B cell (primary cell): ENCODE results near the gene KDM4E. TPM values are rescaled to one million over a fixed set of nuclear protein-coding genes. Genes with fewer than 3 reads are reported as not detected.
"Not testable (repeated sequence)": the region's sequence is repeated elsewhere in the genome, so short reads cannot be mapped to it uniquely, and the experiment has no call there.

Experiments
- ATAC-seq: fragments of 200-7000 bp; cut with Tn5 transposase; one replicate; pipeline ENCODE4 v1.10.0; 2021; ENCODE audit warnings: low read depth, mild to moderate bottlenecking, moderate number of reproducible peaks, moderate library complexity
- CTCF ChIA-PET: fragments of 350-600 bp; sonication (Branson Sonifier 250); formaldehyde crosslinking; loops from one replicate; lab custom pipeline; 2021; ENCODE audit warnings: antibody characterized with exemption, inconsistent platforms; lab: Charles Lee
- POLR2A ChIA-PET: fragments of 350-600 bp; sonication (Branson Sonifier 250); formaldehyde crosslinking; loops from one replicate; lab custom pipeline; 2021; ENCODE audit warnings: antibody characterized with exemption; lab: Charles Lee
- DNase-seq: peaks from one replicate; pipeline ENCODE4 v3.0.0; 2013
- H2AFZ ChIP-seq: 2 replicates; pipeline ENCODE4 v1.6.1; 2012; ENCODE audit warnings: mild to moderate bottlenecking, low read depth, low read length; ENCODE audit not compliant: insufficient read depth, poor library complexity, severe bottlenecking
- H3K27ac ChIP-seq, 2 donors: 1 replicate in 1 of 2; 2 replicates in 1 of 2; pipeline ENCODE4 v1.5.1; 2012 to 2013; ENCODE audit warnings: low read length in 2 of 2, mild to moderate bottlenecking in 2 of 2, moderate library complexity in 1 of 2
- H3K27me3 ChIP-seq, 4 experiments: fragments of 200-600 bp in 1 of 4; sonication (generic) in 1 of 4; replicated peaks in 1 of 4; 1 replicate in 2 of 4; 2 replicates in 2 of 4; pipeline versions ENCODE4 v1.6.1 to v1.7.0; 2013 to 2016; ENCODE audit warnings: low read length in 3 of 4, mild to moderate bottlenecking in 2 of 4, mixed read lengths in 1 of 4, moderate library complexity in 1 of 4; ENCODE audit not compliant: insufficient read depth in 4 of 4, control insufficient read depth in 3 of 4; ENCODE audit errors: control extremely low read depth in 1 of 4
- H3K36me3 ChIP-seq, 2 experiments: replicated peaks in 1 of 2; 1 replicate in 1 of 2; 2 replicates in 1 of 2; pipeline versions ENCODE4 v1.6.1 to v1.7.1; 2013; ENCODE audit warnings: low read length in 1 of 2; ENCODE audit not compliant: insufficient read depth in 2 of 2, control insufficient read depth in 1 of 2; ENCODE audit errors: control extremely low read depth in 1 of 2, extremely low read depth in 1 of 2
- H3K4me1 ChIP-seq, 2 donors: fragments of 200-600 bp in 1 of 2; sonication (generic) in 1 of 2; 1 replicate in 1 of 2; 2 replicates in 1 of 2; pipeline versions ENCODE4 v1.5.1 to v1.6.1; 2013 to 2017; ENCODE audit warnings: low read length in 2 of 2; ENCODE audit not compliant: control insufficient read depth in 2 of 2, insufficient read depth in 2 of 2
- H3K4me2 ChIP-seq: replicated peaks from 2 replicates; pipeline ENCODE3; 2012; ENCODE audit warnings: mild to moderate bottlenecking, low read depth, low read length; ENCODE audit not compliant: poor library complexity, severe bottlenecking
- H3K4me3 ChIP-seq, 5 experiments: fragments of 200-600 bp in 1 of 5; sonication (generic) in 1 of 5; 1 replicate in 3 of 5; 2 replicates in 2 of 5; pipeline versions ENCODE4 v1.5.1 to v1.7.0; 2011 to 2016; ENCODE audit warnings: low read length in 4 of 5, mild to moderate bottlenecking in 4 of 5, low read depth in 2 of 5, control low read depth in 1 of 5, moderate library complexity in 1 of 5; ENCODE audit not compliant: insufficient read depth in 1 of 5; ENCODE audit errors: control extremely low read depth in 1 of 5, extremely low read depth in 1 of 5
- H3K79me2 ChIP-seq: fragments of 200-600 bp; sonication (generic); one replicate; pipeline ENCODE4 v1.6.0; 2016; ENCODE audit warnings: low read length; ENCODE audit not compliant: control insufficient read depth, insufficient read depth
- H3K9ac ChIP-seq: fragments of 200-600 bp; sonication (generic); 2 replicates; pipeline ENCODE4 v1.6.1; 2017; ENCODE audit warnings: mild to moderate bottlenecking, low read length, moderate library complexity
- H3K9me3 ChIP-seq, 3 donors: one replicate each; pipeline versions ENCODE4 v1.6.1 to v1.7.1; 2013; ENCODE audit warnings: low read length in 2 of 3; ENCODE audit not compliant: control insufficient read depth in 2 of 3, insufficient read depth in 1 of 3; ENCODE audit errors: control extremely low read depth in 1 of 3
- H4K20me1 ChIP-seq: 2 replicates; pipeline ENCODE4 v1.6.0; 2012; ENCODE audit warnings: mild to moderate bottlenecking, low read length; ENCODE audit not compliant: insufficient read depth, control insufficient read depth, poor library complexity, severe bottlenecking
- H3K27ac Mint-ChIP-seq: one replicate; pipeline ENCODE4 v1.8.0; 2021; ENCODE audit warnings: mixed read lengths
- H3K27me3 Mint-ChIP-seq: one replicate; pipeline ENCODE4 v1.8.0; 2021; ENCODE audit warnings: mixed read lengths
- H3K4me1 Mint-ChIP-seq: one replicate; pipeline ENCODE4 v1.8.0; 2021; ENCODE audit warnings: mixed read lengths
- H3K4me3 Mint-ChIP-seq: one replicate; pipeline ENCODE4 v1.8.0; 2021; ENCODE audit warnings: mixed read lengths
- H3K9me3 Mint-ChIP-seq: one replicate; pipeline ENCODE4 v1.8.0; 2022; ENCODE audit warnings: mixed read lengths; ENCODE audit not compliant: insufficient read depth
- CTCF ChIP-seq: fragments of 200-600 bp; IDR thresholded peaks from one replicate; pipeline ENCODE4 v1.8.0; 2022; ENCODE audit warnings: antibody characterized with exemption, mild to moderate bottlenecking
- EZH2 ChIP-seq: IDR thresholded peaks from 2 replicates; pipeline ENCODE4 v1.6.1; 2012; ENCODE audit warnings: borderline replicate concordance, low read depth, mild to moderate bottlenecking, moderate library complexity, low read length; ENCODE audit not compliant: insufficient read depth, poor library complexity, severe bottlenecking
- WGBS: methylation state at CpG from one replicate; pipeline ENCODE4 v1.1.5; 2013; ENCODE audit warnings: missing lambda C conversion rate; ENCODE audit not compliant: insufficient coverage; 5-methylcytosine and 5-hydroxymethylcytosine counted together
- intact Hi-C: fragments of 100-400 bp; cut with micrococcal nuclease; formaldehyde crosslinking; loops from one replicate; pipeline ENCODE4 v1.10.0; 2022
- polyA plus RNA-seq: library from polyadenylated mRNA; depleted of rRNA; stranded (reverse); fragments of >200 nt; gene quantifications from 2 replicates; pipeline ENCODE4 v1.2.3, GENCODE V29; 2012
- total RNA-seq, 2 donors: library from RNA; stranded (reverse); fragments of 120-200 nt in 1 of 2; gene quantifications; 1 replicate in 1 of 2; 2 replicates in 1 of 2; pipeline versions ENCODE4 v1.2.3 to v1.2.4, GENCODE V29; 2013 to 2022

The KDM4E gene
- total and polyA plus RNA-seq, 2 donors (not counting 1 experiment from before 2014, with no cell fraction given): not detected

GRCh38 chr11:95014184-95014821, 10.8 kb upstream of the KDM4E start:
- Histone ChIP-seq H3K4me2 (no peak overlapping the region), H3K27ac (no peak overlapping the region), H3K79me2 (no peaks in the 10 kb centered on the region), H3K4me1 (no peaks in the 10 kb centered on the region), H2AFZ (no peak overlapping the region), H3K9me3 (no peaks in the 10 kb centered on the region), H3K36me3 (no peaks in the 10 kb centered on the region), H3K9ac (no peak overlapping the region), H3K4me3 (no peak overlapping the region), H3K27me3 (peaks cover 0 to 9% (median 4%) of the 10 kb centered on the region in 4 experiments), H4K20me1 (no peaks in the 10 kb centered on the region)
- no peak for ATAC-seq
- no peak overlapping the region for H3K27ac Mint-ChIP-seq
- H3K9me3 Mint-ChIP-seq: no peaks in the 10 kb centered on the region
- H3K4me1 Mint-ChIP-seq: no peaks in the 10 kb centered on the region
- WGBS: 97% methylated on average over 8 of the region's 12 CpGs
- no peak overlapping the region for H3K4me3 Mint-ChIP-seq
- no peak for DNase-seq
- ChIA-PET POLR2A (no interaction called here), CTCF (no interaction called here)
- no peak for TF ChIP-seq CTCF
- intact Hi-C loops: no loop called here
- peaks cover 22% of the 10 kb centered on the region for H3K27me3 Mint-ChIP-seq

GRCh38 chr11:95016139-95016538, 8.9 kb upstream of the KDM4E start:
- Histone ChIP-seq H3K4me1 (no peaks in the 10 kb centered on the region), H3K4me3 (no peak overlapping the region), H3K36me3 (no peaks in the 10 kb centered on the region), H4K20me1 (no peaks in the 10 kb centered on the region), H2AFZ (no peak overlapping the region), H3K27ac (no peak overlapping the region), H3K4me2 (no peak overlapping the region), H3K79me2 (no peaks in the 10 kb centered on the region), H3K27me3 (peaks cover 0 to 9% (median 4%) of the 10 kb centered on the region in 4 experiments), H3K9me3 (no peaks in the 10 kb centered on the region), H3K9ac (no peak overlapping the region)
- TF ChIP-seq EZH2: no peak
- TF ChIP-seq CTCF: no peak
- Mint-ChIP-seq H3K4me1 (no peaks in the 10 kb centered on the region), H3K27me3 (peaks cover 19% of the 10 kb centered on the region), H3K4me3 (no peak overlapping the region), H3K9me3 (no peaks in the 10 kb centered on the region), H3K27ac (no peak overlapping the region)
- intact Hi-C loops: no loop called here
- ChIA-PET POLR2A (no interaction called here), CTCF (no interaction called here)
- no CpG with 5 or more reads among the region's 2 CpGs for WGBS
- DNase-seq: no peak
- ATAC-seq: no peak

GRCh38 chr11:95021468-95021867, 3.6 kb upstream of the KDM4E start:
- WGBS: 95% methylated on average over 5 of the region's 5 CpGs
- H3K9me3 ChIP-seq, H2AFZ ChIP-seq, H3K79me2 ChIP-seq, ATAC-seq, H3K27ac ChIP-seq, H3K9me3 Mint-ChIP-seq, H3K27ac Mint-ChIP-seq, intact Hi-C loops, H3K4me3 ChIP-seq, H3K4me2 ChIP-seq, H3K4me1 Mint-ChIP-seq, H3K4me1 ChIP-seq, H3K4me3 Mint-ChIP-seq, H3K36me3 ChIP-seq, CTCF ChIA-PET, POLR2A ChIA-PET, DNase-seq, H3K9ac ChIP-seq, H3K27me3 Mint-ChIP-seq, H3K27me3 ChIP-seq, H4K20me1 ChIP-seq: not testable (repeated sequence)
